Stomach (tissue), 9 donors: ENCODE measurements around the gene HAUS2. TPM values are rescaled to one million over a fixed set of nuclear protein-coding genes. Genes with fewer than 3 reads are reported as not detected.
"Not testable (repeated sequence)": the region's sequence is repeated elsewhere in the genome, so short reads cannot be mapped to it uniquely, and the experiment has no call there.

Experiments
- DNase-seq, 2 donors: peaks; one replicate each; pipeline versions ENCODE4 v3.0.0 to v3.0.0-alpha.2; 2013 to 2019
- H3K27ac ChIP-seq, 5 donors: fragments of 200-600 bp in 4 of 5; sonication (generic) in 4 of 5; one replicate each; pipeline ENCODE4 v1.5.1; 2013 to 2019; ENCODE audit warnings: mild to moderate bottlenecking in 1 of 5, moderate library complexity in 1 of 5
- H3K27me3 ChIP-seq, 3 donors: fragments of 200-600 bp; sonication (generic); one replicate each; pipeline ENCODE4 v1.5.1; 2017 to 2019; ENCODE audit warnings: mixed run types in 1 of 3
- H3K36me3 ChIP-seq, 4 donors: fragments of 200-600 bp; sonication (generic); 1 replicate in 3 of 4; 2 replicates in 1 of 4; pipeline ENCODE4 v1.5.1; 2016 to 2019
- H3K4me1 ChIP-seq, 4 donors: fragments of 200-600 bp; sonication (generic); one replicate each; pipeline ENCODE4 v1.5.1; 2016 to 2019
- H3K4me3 ChIP-seq, 4 donors: fragments of 200-600 bp; sonication (generic) in 3 of 4; one replicate each; pipeline ENCODE4 v1.5.1; 2016 to 2019; ENCODE audit warnings: mild to moderate bottlenecking in 1 of 4
- H3K9me3 ChIP-seq, 4 donors: fragments of 200-600 bp; sonication (generic); one replicate each; pipeline ENCODE4 v1.5.1; 2016 to 2019
- EP300 ChIP-seq: sonication (generic); formaldehyde crosslinking; IDR thresholded peaks from one replicate; pipeline ENCODE4 v1.6.1; 2017; ENCODE audit warnings: antibody characterized with exemption
- POLR2A ChIP-seq, 4 donors: fragments of 450-650 bp; IDR thresholded peaks; one replicate each; pipeline ENCODE4 v1.6.1; 2016; ENCODE audit warnings: antibody characterized with exemption in 4 of 4, control low read depth in 2 of 4, mild to moderate bottlenecking in 1 of 4, moderate library complexity in 1 of 4
- POLR2AphosphoS5 ChIP-seq, 3 donors: sonication (generic); formaldehyde crosslinking; IDR thresholded peaks; one replicate each; pipeline ENCODE4 v1.6.1; 2016; ENCODE audit warnings: antibody characterized with exemption in 3 of 3
- WGBS, 5 donors: extraction: QIAGEN DNeasy Blood & Tissue Kit in 3 of 5; methylation state at CpG; one replicate each; pipeline versions ENCODE4 v1.1.5 to v1.1.7; 2013 to 2018; 5-methylcytosine and 5-hydroxymethylcytosine counted together
- intact Hi-C: fragments of 100-400 bp; cut with DNase I; formaldehyde crosslinking; loops from one replicate; pipeline ENCODE4 v1.15.1; 2023; ENCODE audit warnings: low total_unique reads
- polyA plus RNA-seq, 3 donors: library from polyadenylated mRNA; stranded (reverse); fragments of 200-250 nt; gene quantifications; one replicate each; pipeline ENCODE4 v1.2.3, GENCODE V29; 2013
- total RNA-seq, 5 donors: library from RNA; depleted of rRNA; stranded (reverse); fragments of >200 nt; gene quantifications; one replicate each; pipeline versions ENCODE4 v1.1.0 to v1.2.3, GENCODE V29; 2014 to 2016
- TF ChIP-seq, protein P1 (sequence below), 7 experiments: fragments of 450-650 bp in 4 of 7; fragments of 200-600 bp in 3 of 7; sonication (generic) in 3 of 7; IDR thresholded peaks; one replicate each; pipeline ENCODE4 v1.5.1; 2016 to 2019; ENCODE audit warnings: antibody characterized with exemption in 7 of 7, control low read depth in 2 of 7, mild to moderate bottlenecking in 1 of 7
- donor health status: healthy with polysubstance abuse.
- donor health status: Bipolar disorder and iron deficiency.
- donor health status: healthy.

The HAUS2 gene
- total and polyA plus RNA-seq, 8 donors, result 4.9 to 22.0 (median 10.0) TPM

- TF ChIP-seq POLR2A (IDR thresholded peaks at IDR 0.05) (no peak), EP300 (no peak), POLR2AphosphoS5 (IDR thresholded peaks at IDR 0.05) (no peak)
- TF ChIP-seq, protein P1, sequence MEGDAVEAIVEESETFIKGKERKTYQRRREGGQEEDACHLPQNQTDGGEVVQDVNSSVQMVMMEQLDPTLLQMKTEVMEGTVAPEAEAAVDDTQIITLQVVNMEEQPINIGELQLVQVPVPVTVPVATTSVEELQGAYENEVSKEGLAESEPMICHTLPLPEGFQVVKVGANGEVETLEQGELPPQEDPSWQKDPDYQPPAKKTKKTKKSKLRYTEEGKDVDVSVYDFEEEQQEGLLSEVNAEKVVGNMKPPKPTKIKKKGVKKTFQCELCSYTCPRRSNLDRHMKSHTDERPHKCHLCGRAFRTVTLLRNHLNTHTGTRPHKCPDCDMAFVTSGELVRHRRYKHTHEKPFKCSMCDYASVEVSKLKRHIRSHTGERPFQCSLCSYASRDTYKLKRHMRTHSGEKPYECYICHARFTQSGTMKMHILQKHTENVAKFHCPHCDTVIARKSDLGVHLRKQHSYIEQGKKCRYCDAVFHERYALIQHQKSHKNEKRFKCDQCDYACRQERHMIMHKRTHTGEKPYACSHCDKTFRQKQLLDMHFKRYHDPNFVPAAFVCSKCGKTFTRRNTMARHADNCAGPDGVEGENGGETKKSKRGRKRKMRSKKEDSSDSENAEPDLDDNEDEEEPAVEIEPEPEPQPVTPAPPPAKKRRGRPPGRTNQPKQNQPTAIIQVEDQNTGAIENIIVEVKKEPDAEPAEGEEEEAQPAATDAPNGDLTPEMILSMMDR (IDR thresholded peaks at IDR 0.05), result no peak
- WGBS, 5 donors, result 63 to 84% (median 70%) methylated on average over 5 of the region's 5 CpGs
- H3K9me3 ChIP-seq, result no peaks in the 10 kb centered on the region
- intact Hi-C loops, result no loop called here
- H3K4me1 ChIP-seq, result peaks cover 0 to 48% (median 28%) of the 10 kb centered on the region in 4 donors
- no peaks in the 10 kb centered on the region for H3K27me3 ChIP-seq
- peak overlapping the region in 4 of 5 donors; percentile 31 to 73 (median 69) for H3K27ac ChIP-seq
- peaks cover 0 to 9% (median 0%) of the 10 kb centered on the region in 4 donors for H3K36me3 ChIP-seq
- H3K4me3 ChIP-seq, result no peak overlapping the region
- no peak for DNase-seq
Observed at GRCh38 chr15:42594095-42594494, 45.5 kb downstream of the HAUS2 start.

DNA sequence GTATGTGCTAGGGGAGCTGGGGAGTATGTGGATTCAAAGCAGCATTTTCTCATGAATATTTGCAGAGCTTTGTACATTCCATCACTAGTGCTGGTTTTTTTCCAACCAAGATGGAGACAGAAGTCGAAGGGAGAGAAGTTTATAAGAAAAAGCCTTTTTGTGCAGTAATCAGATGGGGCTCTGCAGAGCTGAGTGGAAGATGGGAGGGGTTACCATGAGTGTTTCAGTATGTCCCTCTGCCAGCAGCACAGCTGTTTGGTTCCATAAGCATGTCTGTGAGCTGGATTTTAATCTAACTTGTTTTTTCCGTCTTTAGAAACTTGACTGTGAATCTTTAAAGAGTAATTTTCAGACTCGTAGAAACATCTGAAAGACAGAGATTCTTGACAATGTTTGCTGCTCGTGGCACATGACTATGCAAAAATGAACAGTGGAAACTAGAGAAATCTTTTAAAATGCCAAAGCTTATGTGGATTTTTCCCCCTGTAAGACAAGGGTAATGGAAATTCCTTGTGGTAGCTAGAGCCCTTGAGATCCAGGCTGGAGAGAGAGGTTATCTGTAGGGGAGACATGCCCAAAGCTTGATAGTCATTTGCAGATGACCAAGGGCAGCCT, 47.1 kb downstream of the HAUS2 start:
- intact Hi-C loops, result no loop called here
- H3K36me3 ChIP-seq, result peaks cover 0 to 1% (median 0%) of the 10 kb centered on the region in 4 donors
- H3K4me3 ChIP-seq, result no peak overlapping the region
- 42 to 72% (median 57%) methylated on average over 4 of the region's 4 CpGs for WGBS, 5 donors
- peaks cover 0 to 48% (median 28%) of the 10 kb centered on the region in 4 donors for H3K4me1 ChIP-seq
- H3K27me3 ChIP-seq, result no peaks in the 10 kb centered on the region
- peak overlapping the region in 3 of 5 donors; percentile 7 to 48 (median 44) for H3K27ac ChIP-seq
- DNase-seq, result peak in 1 of 2 donors; percentile 91
- H3K9me3 ChIP-seq, result no peaks in the 10 kb centered on the region
- TF ChIP-seq POLR2AphosphoS5 (IDR thresholded peaks at IDR 0.05) (no peak), EP300 (no peak), POLR2A (IDR thresholded peaks at IDR 0.05) (no peak)
- TF ChIP-seq, protein P1 (IDR thresholded peaks at IDR 0.05), result no peak

- H3K27ac ChIP-seq, intact Hi-C loops, H3K4me3 ChIP-seq, H3K27me3 ChIP-seq, DNase-seq, H3K9me3 ChIP-seq, H3K36me3 ChIP-seq: not testable (repeated sequence)
- WGBS, 5 donors, result 92 to 99% (median 96%) methylated on average over 26 to 30 of the region's 30 CpGs
- H3K4me1 ChIP-seq, result peaks cover 11 to 42% (median 20%) of the 10 kb centered on the region in 4 donors
Observed at GRCh38 chr15:42601316-42601715, 52.7 kb downstream of the HAUS2 start.

- H3K4me3 ChIP-seq, result no peak overlapping the region
- H3K9me3 ChIP-seq, result no peaks in the 10 kb centered on the region
- no peaks in the 10 kb centered on the region for H3K27me3 ChIP-seq
- 69 to 78% (median 77%) methylated on average over 3 of the region's 3 CpGs for WGBS, 5 donors
- H3K27ac ChIP-seq, result no peak overlapping the region
- DNase-seq, result no peak
- H3K36me3 ChIP-seq, result no peaks in the 10 kb centered on the region
- TF ChIP-seq POLR2A (IDR thresholded peaks at IDR 0.05), result no peak
- no peak for TF ChIP-seq POLR2AphosphoS5 (IDR thresholded peaks at IDR 0.05)
- no peak for TF ChIP-seq EP300
- intact Hi-C loops, result no loop called here
- H3K4me1 ChIP-seq, result peaks cover 11 to 37% (median 15%) of the 10 kb centered on the region in 4 donors
Observed at GRCh38 chr15:42602501-42602900, 53.9 kb downstream of the HAUS2 start.

DNA sequence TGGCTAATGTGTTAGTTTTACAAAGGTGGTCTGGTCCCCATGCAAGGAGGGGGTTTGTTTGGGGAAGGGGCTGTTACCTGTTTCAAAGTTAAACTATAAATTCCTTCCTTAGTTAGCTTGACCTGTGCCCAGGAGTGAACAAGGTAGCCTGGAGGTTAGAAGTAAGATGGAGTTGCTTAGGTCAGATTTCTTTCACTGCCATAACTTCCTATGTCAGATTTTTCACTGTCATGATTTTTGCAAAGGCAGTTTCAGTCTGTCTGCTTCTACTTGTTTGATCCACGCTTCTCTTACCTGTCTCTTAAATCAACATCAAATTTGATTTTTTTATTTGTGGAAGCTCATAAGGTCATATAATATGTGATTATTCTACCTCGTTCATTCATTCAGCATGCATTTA, 55.3 kb downstream of the HAUS2 start:
- no peak for TF ChIP-seq POLR2AphosphoS5 (IDR thresholded peaks at IDR 0.05)
- no peak for TF ChIP-seq POLR2A (IDR thresholded peaks at IDR 0.05)
- TF ChIP-seq, protein P1 (IDR thresholded peaks at IDR 0.05), result no peak
- TF ChIP-seq EP300, result no peak
- H3K27me3 ChIP-seq, result no peaks in the 10 kb centered on the region
- no peak for DNase-seq
- 67 to 80% (median 79%) methylated on average over 2 of the region's 2 CpGs for WGBS, 5 donors
- no peaks in the 10 kb centered on the region for H3K36me3 ChIP-seq
- intact Hi-C loops, result no loop called here
- no peak overlapping the region for H3K27ac ChIP-seq
- H3K4me3 ChIP-seq, result no peak overlapping the region
- H3K4me1 ChIP-seq, result peaks cover 11 to 49% (median 21%) of the 10 kb centered on the region in 4 donors
- H3K9me3 ChIP-seq, result no peaks in the 10 kb centered on the region
